NB4 (cell line): ENCODE results near the gene PRKAR1B.
A peak's percentile ranks its signal among the peaks of the same experiment; 100 is the strongest.

ENCODE experiments used
- DNase-seq: peaks from one replicate; pipeline ENCODE4 v3.0.0; 2010; ENCODE audit warnings: low read depth
- H3K4me3 ChIP-seq: one replicate; pipeline ENCODE4 v1.5.1; 2011; ENCODE audit warnings: mild to moderate bottlenecking, low read depth, low read length, moderate library complexity
- CTCF ChIP-seq: IDR thresholded peaks from one replicate; pipeline ENCODE4 v1.5.1; 2012; ENCODE audit warnings: low read depth, low read length
- MAX ChIP-seq: IDR thresholded peaks from 2 replicates; pipeline ENCODE4 v1.6.1; 2011; ENCODE audit warnings: low read depth, low read length
- MYC ChIP-seq: IDR thresholded peaks from 2 replicates; pipeline ENCODE4 v1.6.1; 2011; ENCODE audit warnings: low read depth, low read length
- POLR2A ChIP-seq: IDR thresholded peaks from 2 replicates; pipeline ENCODE4 v1.6.1; 2011; ENCODE audit warnings: mild to moderate bottlenecking; ENCODE audit not compliant: insufficient read length; ENCODE audit errors: extremely low read depth

The PRKAR1B gene

GRCh38 chr7:562374-562675 is 164.8 kb downstream of the PRKAR1B start:
- no peak for TF ChIP-seq POLR2A
- TF ChIP-seq MAX: no peak
- TF ChIP-seq CTCF: no peak
- no peak for TF ChIP-seq MYC
- H3K4me3 ChIP-seq: no peak overlapping the region

GRCh38 chr7:561631-562373 is 165.3 kb downstream of the PRKAR1B start:
- no peak overlapping the region for H3K4me3 ChIP-seq
- no peak for TF ChIP-seq CTCF
- TF ChIP-seq MAX: no peak
- no peak for TF ChIP-seq MYC
- TF ChIP-seq POLR2A: no peak
- DNase-seq: peak; percentile 83

More at GRCh38 chr7:562374-562675, 164.8 kb downstream of the PRKAR1B start:
- DNase-seq: no peak

DNA sequence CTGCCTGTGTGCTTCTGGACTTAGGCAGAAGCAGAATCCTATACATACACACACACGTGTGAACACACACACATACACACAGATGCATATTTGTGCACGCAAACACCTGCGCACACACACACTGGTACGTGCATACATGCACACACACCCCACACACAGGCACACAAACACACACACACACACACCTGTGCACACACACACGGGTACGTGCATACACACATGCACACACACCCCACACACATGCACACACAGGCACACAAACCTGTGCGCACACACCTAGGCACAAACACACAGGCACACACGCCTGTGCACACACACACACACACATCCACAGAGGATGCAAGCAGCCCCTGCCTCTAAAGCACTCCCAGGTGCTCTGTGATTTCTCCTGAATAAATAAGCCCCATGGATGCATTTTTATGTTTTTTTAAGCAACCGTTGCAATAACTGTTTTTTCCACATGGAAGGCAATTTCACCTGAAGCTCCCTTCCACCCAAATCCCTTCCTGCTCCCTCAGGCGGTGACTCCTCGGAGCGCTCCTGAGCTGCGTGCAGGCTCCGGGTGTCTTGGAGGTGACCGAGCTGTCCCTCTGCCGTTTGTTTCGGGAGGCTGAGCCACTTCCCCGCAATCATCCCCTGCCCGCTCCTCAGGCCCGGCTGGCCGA is 166.0 kb downstream of the PRKAR1B start:
- H3K4me3 ChIP-seq: no peak overlapping the region
- TF ChIP-seq CTCF (no peak), MYC (no peak), MAX (no peak), POLR2A (no peak)
- DNase-seq: no peak

DNA sequence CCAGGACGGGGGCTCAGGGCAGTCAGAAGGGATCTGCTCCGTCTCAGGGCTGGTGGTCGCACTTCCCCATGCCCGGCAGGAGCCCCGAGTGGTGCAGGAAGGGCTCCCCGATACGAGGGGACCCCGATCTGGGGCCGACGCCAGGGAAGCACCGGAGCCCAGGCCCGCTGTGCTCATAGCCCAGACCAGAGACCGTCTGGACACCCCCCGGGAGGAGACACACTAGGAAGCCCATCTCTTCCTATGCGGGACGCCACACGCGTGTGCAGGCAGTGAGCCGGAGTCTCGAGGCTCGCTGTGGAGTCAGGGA is 167.7 kb downstream of the PRKAR1B start:
- no peak overlapping the region for H3K4me3 ChIP-seq
- DNase-seq: no peak
- TF ChIP-seq CTCF (no peak), POLR2A (no peak), MAX (no peak), MYC (no peak)

GRCh38 chr7:557558-557881 is 169.6 kb downstream of the PRKAR1B start:
- no peak for DNase-seq
- no peak for TF ChIP-seq MYC
- TF ChIP-seq POLR2A: no peak
- TF ChIP-seq MAX: no peak
- no peak for TF ChIP-seq CTCF
- H3K4me3 ChIP-seq: no peak overlapping the region
